Heart left ventricle (tissue), 13 donors: ENCODE measurements around the gene PPP3R1.

Experiments
- CTCF ChIP-seq, 12 donors: fragments of 200-600 bp; sonication (generic) in 4 of 12; IDR thresholded peaks; one replicate each; pipeline versions ENCODE4 v1.5.0 to v1.8.0; 2018 to 2022; ENCODE audit warnings: antibody characterized with exemption in 12 of 12, mild to moderate bottlenecking in 5 of 12
- POLR2A ChIP-seq, 2 donors: fragments of 450-650 bp; IDR thresholded peaks; one replicate each; pipeline ENCODE4 v1.6.1; 2017; ENCODE audit warnings: antibody characterized with exemption in 2 of 2, mild to moderate bottlenecking in 2 of 2, moderate library complexity in 2 of 2
- donor health status: ischemic (EF 13 %, LVEDD 7.1; RV severe dilation, severe dysfunction).
- donor health status: DM: no; HTN: yes; CAD: no.
- donor health status: DM: no; HTN: no; CAD: no.
- donor health status: ischemic (EF 25% LVEDD 6.9; RV normal size, moderate dysfunction).
- donor health status: ischemic (EF 25% LVEDD 5.7; RV mildly dilated, moderate dysfunction).
- donor health status: ischemic (EF 35%, LVEDD 5.7; RV mildly dilated, moderate dysfunction).
- donor health status: nonischemic (EF 11% LVEDD 7.7; RV severe dilation, severe dysfunction).
- donor health status: DM: yes; HTN: yes; CAD: no.
- donor health status: PGD.
- donor health status: ischemic (EF 29% LVEDD 5.4; RV normal size, mild dysfunction).
- donor health status: nonischemic (EF 23%, LVEDD 6.1; RV moderate dilation, normal function).

- TF ChIP-seq CTCF (IDR thresholded peaks at IDR 0.05), result no peak
- no peak for TF ChIP-seq POLR2A (IDR thresholded peaks at IDR 0.05)
These were observed 7.3 kb downstream of the PPP3R1 start for GRCh38 chr2:68245066-68245465.
